Endothelial cell of umbilical vein (primary cell): Measurements from ENCODE around the gene SUPT4H1. TPM values are rescaled to one million over a fixed set of nuclear protein-coding genes. Genes with fewer than 3 reads are reported as not detected.

Experiments
- BruUV-seq: library from RNA; stranded (reverse); fragments of 400-500 nt; replicated peaks from 2 replicates; lab custom pipeline; 2021; lab: Mats Ljungman, UMichigan
- CTCF ChIA-PET: fragments of 300-600, 350-600 bp; sonication (Branson Sonifier 250); formaldehyde crosslinking; loops from one replicate; lab custom pipeline; 2021; ENCODE audit warnings: antibody characterized with exemption, inconsistent platforms; lab: Charles Lee
- POLR2A ChIA-PET: fragments of 300-600, 350-600 bp; sonication (Branson Sonifier 250); formaldehyde crosslinking; loops from one replicate; lab custom pipeline; 2021; ENCODE audit warnings: antibody characterized with exemption, inconsistent platforms; lab: Charles Lee
- DNase-seq: peaks from one replicate; pipeline ENCODE4 v3.0.0-alpha.2; 2011; ENCODE audit warnings: low read depth, low spot score
- FAIRE-seq: peaks from 2 replicates; lab custom pipeline; 2011; peaks lifted over from hg19 to GRCh38; lab: Jason Lieb, UNC
- H2AFZ ChIP-seq: 2 replicates; pipeline ENCODE4 v1.6.0; 2012; ENCODE audit warnings: low read depth, low read length, control low read depth, inconsistent platforms
- H3K27ac ChIP-seq: 2 replicates; pipeline ENCODE4 v1.5.1; 2011; ENCODE audit warnings: low read depth, mild to moderate bottlenecking, control low read depth, low read length, moderate library complexity; ENCODE audit not compliant: insufficient read depth
- H3K27me3 ChIP-seq, 2 experiments: 2 replicates each; pipeline versions ENCODE4 v1.6.0 to v1.6.1; 2011; ENCODE audit warnings: low read length in 2 of 2, mixed read lengths in 1 of 2; ENCODE audit not compliant: control insufficient read depth in 2 of 2, insufficient read depth in 2 of 2
- H3K36me3 ChIP-seq, 2 experiments: 2 replicates in 1 of 2; 3 replicates in 1 of 2; pipeline ENCODE4 v1.5.1; 2011; ENCODE audit warnings: low read length in 2 of 2, mild to moderate bottlenecking in 1 of 2, moderate library complexity in 1 of 2; ENCODE audit not compliant: control insufficient read depth in 2 of 2, insufficient read depth in 2 of 2; ENCODE audit errors: extremely low read depth in 1 of 2
- H3K4me1 ChIP-seq: 3 replicates; pipeline ENCODE4 v1.5.1; 2011; ENCODE audit warnings: mild to moderate bottlenecking, low read length; ENCODE audit not compliant: control insufficient read depth, insufficient read depth; ENCODE audit errors: extremely low read depth
- H3K4me2 ChIP-seq: 2 replicates; pipeline ENCODE4 v1.6.1; 2011; ENCODE audit warnings: low read length, control low read depth, mixed read lengths; ENCODE audit not compliant: insufficient read depth
- H3K4me3 ChIP-seq, 3 experiments: fragments of 200-600 bp in 1 of 3; sonication (generic), shearing (Covaris generic) in 1 of 3; replicated peaks in 1 of 3; 2 replicates each; pipeline ENCODE4 v1.5.1; 2011 to 2016; ENCODE audit warnings: control low read depth in 3 of 3, low read length in 3 of 3, mild to moderate bottlenecking in 2 of 3, inconsistent platforms in 1 of 3, low read depth in 1 of 3, moderate library complexity in 1 of 3; ENCODE audit not compliant: insufficient read depth in 1 of 3
- H3K79me2 ChIP-seq: 2 replicates; pipeline ENCODE4 v1.6.0; 2012; ENCODE audit warnings: low read length, inconsistent platforms; ENCODE audit not compliant: control insufficient read depth, insufficient read depth
- H3K9ac ChIP-seq: replicated peaks from 2 replicates; pipeline ENCODE3; 2011; ENCODE audit warnings: low read length, control low read depth; ENCODE audit not compliant: insufficient read depth; ENCODE audit errors: extremely low read depth
- H3K9me1 ChIP-seq: replicated peaks from 3 replicates; pipeline ENCODE4 v1.6.0; 2011; ENCODE audit warnings: mild to moderate bottlenecking, low read length; ENCODE audit not compliant: control insufficient read depth, insufficient read depth; ENCODE audit errors: extremely low read depth
- H3K9me3 ChIP-seq: replicated peaks from 2 replicates; pipeline ENCODE4 v1.5.1; 2012; ENCODE audit warnings: low read length, inconsistent platforms; ENCODE audit not compliant: control insufficient read depth, insufficient read depth
- H4K20me1 ChIP-seq: replicated peaks from 2 replicates; pipeline ENCODE3; 2011; ENCODE audit warnings: mild to moderate bottlenecking, low read length; ENCODE audit not compliant: control insufficient read depth, insufficient read depth; ENCODE audit errors: extremely low read depth
- FOS ChIP-seq: IDR thresholded peaks from 2 replicates; pipeline ENCODE4 v1.6.1; 2011; ENCODE audit warnings: mild to moderate bottlenecking, low read length, moderate library complexity, borderline replicate concordance; ENCODE audit not compliant: insufficient read depth
- GATA2 ChIP-seq: IDR thresholded peaks from 2 replicates; pipeline ENCODE4 v1.7.0; 2011; ENCODE audit warnings: low read depth, mild to moderate bottlenecking, moderate library complexity, mixed read lengths, low read length; ENCODE audit not compliant: insufficient read length, insufficient read depth
- dilution Hi-C: fragments of 300-500 bp; cut with MboI; formaldehyde crosslinking; loops from one replicate; pipeline ENCODE4 v1.15.0; 2019; ENCODE audit warnings: low sequenced_read_pairs; ENCODE audit not compliant: extremely low pct_ligation_motif_present
- intact Hi-C: fragments of 100-400 bp; cut with micrococcal nuclease; formaldehyde crosslinking; loops from one replicate; pipeline ENCODE4 v1.10.0; 2022
- polyA plus RNA-seq, 4 experiments: library from polyadenylated mRNA; depleted of rRNA in 3 of 4; stranded (reverse) in 3 of 4; unstranded in 1 of 4; fragments of >200 nt; gene quantifications; 2 replicates each; pipeline versions ENCODE4 v1.2.1 to v1.2.3, GENCODE V29; 2011 to 2012; ENCODE audit warnings: missing spikeins in 1 of 4
- total RNA-seq: library from RNA; stranded (reverse); gene quantifications from 2 replicates; pipeline ENCODE4 v1.2.3, GENCODE V29; 2021
- TF ChIP-seq, protein P1 (sequence below): IDR thresholded peaks from 2 replicates; pipeline ENCODE4 v1.6.1; 2011; ENCODE audit not compliant: insufficient read depth, insufficient read length

Gene SUPT4H1
- total and polyA plus RNA-seq, 2 donors (not counting 3 experiments of a cell fraction or from before 2014, with no cell fraction given), result 77.5 to 154 TPM

- POLR2A ChIA-PET, result no interaction called here
- DNase-seq (no peak), FAIRE-seq (no peak)
- Histone ChIP-seq H3K9me1 (no peaks in the 10 kb centered on the region), H3K27ac (no peak overlapping the region), H3K79me2 (no peaks in the 10 kb centered on the region), H3K4me1 (no peaks in the 10 kb centered on the region), H3K27me3 (no peaks in the 10 kb centered on the region), H2AFZ (no peak overlapping the region), H3K4me2 (no peak overlapping the region), H3K4me3 (no peak overlapping the region), H4K20me1 (no peaks in the 10 kb centered on the region), H3K9ac (no peak overlapping the region), H3K9me3 (no peaks in the 10 kb centered on the region), H3K36me3 (no peaks in the 10 kb centered on the region)
- BruUV-seq, result no TSS peak
- intact Hi-C loops (no loop called here), dilution Hi-C loops (no loop called here)
- no peak for TF ChIP-seq GATA2
- CTCF ChIA-PET, result no interaction called here
Measured at GRCh38 chr17:58333736-58334207, 18.2 kb downstream of the SUPT4H1 start.

DNA sequence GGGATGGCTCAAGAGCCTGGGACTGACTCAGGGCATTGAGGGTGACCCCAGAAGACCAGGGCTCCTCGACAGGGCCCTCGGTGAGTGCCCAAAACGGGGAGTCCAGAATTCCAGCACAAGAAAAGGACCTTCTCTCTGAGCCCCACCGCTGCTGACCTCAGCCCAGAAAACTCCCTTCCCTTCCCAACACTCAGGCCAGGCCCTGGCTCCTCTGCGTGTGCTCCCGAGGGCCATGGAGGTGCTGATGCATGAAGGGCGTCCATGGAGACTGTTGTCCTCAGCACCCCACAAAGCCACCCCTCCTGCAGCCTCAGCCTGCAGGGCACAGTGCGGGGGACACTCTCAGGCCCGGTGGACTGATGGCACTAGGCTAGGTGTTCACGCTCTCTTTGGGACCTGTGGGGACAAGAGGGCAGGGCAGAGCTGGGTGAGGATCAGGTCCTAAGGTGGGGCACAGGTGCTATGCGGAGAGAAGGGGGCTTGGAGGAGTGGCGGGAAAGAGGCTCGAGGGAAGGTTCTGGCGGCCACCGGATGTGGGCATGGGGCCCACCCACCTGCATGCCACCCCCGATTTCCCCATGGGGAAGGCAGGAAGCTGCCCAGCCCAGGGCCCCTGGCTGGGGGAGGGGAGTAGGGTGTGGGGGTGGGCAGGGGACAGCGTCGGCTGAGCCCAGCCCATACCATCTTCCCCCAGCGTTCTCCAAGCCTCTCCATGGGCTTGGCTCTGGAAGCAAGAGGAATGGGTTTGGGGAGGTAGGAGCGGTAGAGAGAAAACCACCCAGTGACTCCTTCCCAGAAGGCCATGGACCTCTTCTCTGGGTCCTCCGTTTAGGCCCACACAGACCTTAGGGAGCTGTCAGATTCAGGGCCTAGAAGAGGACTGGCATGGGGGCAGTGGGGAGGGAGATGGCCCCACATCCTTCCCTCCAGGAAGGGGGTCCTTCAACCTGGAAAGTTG, 18.9 kb downstream of the SUPT4H1 start:
- CTCF ChIA-PET, result no interaction called here
- H3K9ac ChIP-seq, result no peak overlapping the region
- intact Hi-C loops, result no loop called here
- H2AFZ ChIP-seq, result no peak overlapping the region
- no peaks in the 10 kb centered on the region for H4K20me1 ChIP-seq
- no peak overlapping the region for H3K4me3 ChIP-seq
- H3K36me3 ChIP-seq, result no peaks in the 10 kb centered on the region
- DNase-seq, result no peak
- POLR2A ChIA-PET, result no interaction called here
- H3K27me3 ChIP-seq, result no peaks in the 10 kb centered on the region
- H3K4me2 ChIP-seq, result no peak overlapping the region
- no peaks in the 10 kb centered on the region for H3K4me1 ChIP-seq
- no peak overlapping the region for H3K27ac ChIP-seq
- H3K9me1 ChIP-seq, result no peaks in the 10 kb centered on the region
- no peaks in the 10 kb centered on the region for H3K79me2 ChIP-seq
- no peaks in the 10 kb centered on the region for H3K9me3 ChIP-seq
- no TSS peak for BruUV-seq
- TF ChIP-seq, protein P1, sequence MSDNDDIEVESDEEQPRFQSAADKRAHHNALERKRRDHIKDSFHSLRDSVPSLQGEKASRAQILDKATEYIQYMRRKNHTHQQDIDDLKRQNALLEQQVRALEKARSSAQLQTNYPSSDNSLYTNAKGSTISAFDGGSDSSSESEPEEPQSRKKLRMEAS, result no peak
- TF ChIP-seq FOS, result no peak
- dilution Hi-C loops, result no loop called here
- no peak for FAIRE-seq
